ENCODE results near the gene GPR35.
"Not testable (repeated sequence)": the region's sequence is repeated elsewhere in the genome, so short reads cannot be mapped to it uniquely, and the experiment has no call there.

Gene GPR35

DNA sequence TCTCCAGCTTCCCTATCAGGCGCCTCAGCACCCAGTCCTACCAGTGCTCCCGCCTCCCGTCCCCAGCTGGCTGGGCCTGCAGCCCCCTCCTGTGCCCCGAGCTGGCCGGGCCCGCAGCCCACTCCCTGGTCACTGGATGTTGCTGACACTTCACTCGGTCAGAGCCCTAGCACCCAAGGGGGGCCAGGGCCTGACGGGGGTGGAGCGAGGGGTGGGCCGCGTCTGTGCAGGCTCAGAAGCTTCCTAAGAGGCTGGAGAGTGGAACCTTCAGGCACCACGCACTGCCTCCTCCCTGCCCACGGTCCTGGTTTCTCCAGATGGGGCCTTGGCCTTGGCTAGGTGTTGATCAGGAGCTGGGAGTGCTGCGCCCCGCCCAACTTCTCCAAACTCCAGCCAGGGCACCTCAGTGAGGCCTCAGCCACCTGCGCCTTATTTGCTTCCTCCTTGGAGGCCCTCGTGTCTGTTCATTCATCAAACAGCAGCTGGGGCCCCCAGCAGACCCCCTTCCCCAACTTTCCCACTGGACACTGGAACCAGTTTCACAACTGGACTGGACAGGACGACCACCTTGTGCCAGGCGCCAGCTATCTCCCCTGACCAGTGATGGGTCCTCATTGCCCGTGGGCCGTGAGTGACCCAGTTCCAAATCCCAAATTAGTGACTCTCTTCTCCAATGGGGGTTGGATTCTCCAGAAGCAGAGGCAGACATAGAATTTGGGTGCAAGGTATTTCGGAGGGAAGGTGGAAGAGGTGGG lies 22.0 kb upstream of the GPR35 start:
- no peak for DNase-seq

- DNase-seq: no peak
These were observed 21.4 kb upstream of the GPR35 start for GRCh38 chr2:240603846-240604245.

DNA sequence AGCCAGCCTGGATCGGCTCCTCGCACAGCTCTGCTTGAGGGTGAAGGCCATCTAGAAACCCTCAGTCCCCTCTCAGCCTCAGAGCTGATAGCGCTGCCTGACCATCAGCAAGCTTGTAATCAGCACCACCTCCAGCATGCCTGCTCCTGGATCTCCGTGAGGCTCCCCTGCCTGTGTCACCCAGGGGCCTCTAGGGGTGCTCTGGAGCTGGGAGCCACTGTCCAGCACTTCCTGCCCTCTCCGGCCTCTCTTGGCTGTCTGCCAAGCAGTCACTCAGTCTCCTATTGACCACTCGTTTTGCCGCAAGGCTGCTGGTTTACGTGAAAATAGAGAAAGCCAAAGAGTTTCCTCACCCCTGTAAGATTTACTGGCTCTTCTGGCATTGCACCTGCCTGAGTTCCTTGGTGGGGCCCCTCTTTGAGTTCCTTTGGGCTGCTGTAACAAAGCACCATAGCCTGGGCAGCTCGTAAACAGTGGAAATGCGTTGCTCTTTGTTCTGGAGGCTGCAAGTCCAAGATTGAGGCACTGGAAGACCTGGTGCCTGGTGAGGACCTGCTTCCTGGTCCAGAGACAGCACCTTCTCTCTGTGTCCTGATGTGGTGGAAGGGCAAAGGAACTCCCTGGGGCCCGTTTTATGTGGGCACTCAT lies 20.9 kb upstream of the GPR35 start:
- DNase-seq: no peak

DNA sequence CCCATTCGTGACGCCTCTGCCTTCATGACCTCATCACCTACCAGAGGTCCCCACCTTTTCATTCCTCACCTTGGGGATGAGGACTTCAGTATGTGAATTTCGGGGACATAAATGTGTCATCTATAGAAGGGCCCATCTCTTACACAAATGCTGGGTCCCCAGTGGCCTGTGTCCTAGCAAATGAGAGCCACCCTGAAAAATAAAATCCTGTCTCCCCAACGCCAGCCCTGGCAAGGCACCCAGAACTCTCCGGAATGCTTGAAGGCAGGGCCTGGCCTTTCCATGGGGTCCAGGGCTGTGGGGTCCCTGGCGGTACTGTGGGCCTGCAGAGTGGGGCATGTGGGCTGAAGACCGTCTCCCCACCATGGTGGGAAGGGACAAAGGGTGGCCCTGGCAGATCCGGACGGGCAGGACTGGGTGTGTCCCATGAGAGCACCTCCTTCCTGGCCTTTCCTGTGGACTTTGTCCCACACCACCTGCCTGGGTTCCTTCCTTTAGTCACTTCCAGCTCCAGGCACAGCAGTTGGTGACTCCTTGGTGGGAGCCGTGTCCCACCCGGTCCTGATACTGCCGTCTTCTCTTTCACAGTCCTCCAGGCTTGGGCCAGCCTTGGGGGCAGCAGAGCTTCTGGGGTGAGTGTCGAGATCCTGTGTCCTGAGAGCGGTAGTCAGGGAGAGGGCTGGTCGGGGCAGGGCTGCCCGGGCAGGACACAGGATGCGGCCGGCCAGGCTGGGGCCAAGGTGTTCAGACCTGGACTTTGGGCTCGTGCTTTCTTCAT lies 20.2 kb upstream of the GPR35 start:
- DNase-seq: no peak

DNA sequence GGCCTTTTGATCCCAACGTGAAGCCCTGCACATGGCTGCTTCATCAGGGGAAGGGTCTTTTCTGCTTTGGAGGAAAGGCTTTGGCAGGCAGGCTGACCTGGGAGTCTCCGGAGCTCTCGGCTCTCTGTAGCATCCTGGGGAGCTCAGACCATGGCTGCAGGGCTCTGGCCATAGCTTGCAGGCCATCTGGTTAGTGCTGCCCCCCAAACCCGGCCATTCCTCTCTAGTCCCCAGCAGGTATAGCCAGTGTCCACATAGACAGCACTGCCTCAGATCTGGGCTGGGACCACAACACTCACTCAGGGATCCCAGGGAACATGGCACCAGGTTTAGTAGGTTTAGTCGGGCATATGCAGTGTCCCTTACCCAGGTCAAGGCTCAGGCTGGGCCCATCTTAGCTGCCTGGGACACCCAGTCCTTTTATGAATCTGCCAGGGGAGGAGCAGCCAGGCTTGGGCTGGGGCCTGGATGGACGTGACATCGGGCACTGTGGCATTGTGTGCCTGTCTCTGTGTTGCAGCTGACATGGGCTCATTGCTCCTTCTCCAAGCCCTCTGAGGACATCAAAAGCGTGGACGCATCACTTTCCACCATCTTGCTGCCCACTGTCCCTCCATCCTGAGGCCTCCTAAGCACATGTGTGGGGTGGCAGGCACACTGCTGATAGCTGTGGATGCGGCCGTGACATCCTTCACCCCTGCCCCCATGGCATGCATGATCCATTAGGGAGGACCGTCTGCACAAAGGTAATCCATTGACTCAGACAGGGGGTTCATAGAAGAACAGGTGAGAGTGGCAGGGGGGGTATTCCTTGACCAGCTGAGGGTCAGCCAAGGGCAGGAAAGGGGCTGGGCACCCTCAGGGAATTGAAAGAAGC lies 19.2 kb upstream of the GPR35 start:
- DNase-seq: no peak

DNA sequence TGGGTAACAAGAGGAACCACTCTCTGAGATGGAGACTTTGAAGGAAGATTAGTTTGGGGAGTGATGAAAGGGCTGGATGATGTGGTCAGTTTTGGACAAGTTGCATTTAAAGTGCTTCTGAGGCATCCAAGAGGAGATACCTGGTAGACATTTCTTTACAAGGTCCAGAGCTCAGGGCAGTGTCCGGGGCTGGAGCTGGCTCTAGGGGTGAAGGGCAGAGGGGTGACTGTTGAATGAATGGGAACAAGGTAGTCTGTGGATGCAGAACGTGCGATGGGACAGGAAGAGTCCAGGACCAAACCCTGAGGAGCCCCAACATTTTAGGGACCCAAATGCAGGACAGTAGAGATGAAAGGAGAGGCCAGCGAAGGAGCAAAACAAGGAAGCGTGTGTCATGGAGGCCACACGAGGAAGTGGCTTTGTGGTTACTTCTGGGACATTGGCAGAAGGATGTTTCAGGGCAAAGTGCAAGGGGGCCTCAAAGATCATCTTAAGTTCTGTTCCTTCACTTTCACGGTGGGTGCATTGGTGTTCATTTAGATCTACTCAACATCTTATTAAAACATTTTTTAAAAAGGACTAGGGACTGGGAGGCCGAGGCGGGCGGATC lies 13.6 kb upstream of the GPR35 start:
- DNase-seq: peak; percentile 48

DNA sequence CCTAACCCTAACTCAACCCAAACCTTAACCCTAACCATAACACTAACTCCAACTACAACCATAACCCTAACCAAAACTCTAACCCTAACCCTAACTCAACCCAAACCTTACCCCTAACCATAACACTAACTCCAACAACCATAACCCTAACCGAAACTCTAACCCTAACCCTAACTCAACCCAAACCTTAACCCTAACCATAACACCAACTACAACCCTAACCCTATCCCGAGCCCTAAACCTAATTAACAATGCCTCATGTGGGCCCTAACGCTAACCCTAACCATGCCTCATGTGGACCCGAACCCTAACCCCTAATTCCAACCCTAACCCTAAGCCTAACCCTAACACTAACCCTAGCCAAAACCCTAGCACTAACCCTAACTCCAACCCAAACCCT lies 11.5 kb upstream of the GPR35 start:
- DNase-seq: no peak

- no peak for DNase-seq
These were observed 10.9 kb upstream of the GPR35 start for GRCh38 chr2:240614391-240614790.

DNA sequence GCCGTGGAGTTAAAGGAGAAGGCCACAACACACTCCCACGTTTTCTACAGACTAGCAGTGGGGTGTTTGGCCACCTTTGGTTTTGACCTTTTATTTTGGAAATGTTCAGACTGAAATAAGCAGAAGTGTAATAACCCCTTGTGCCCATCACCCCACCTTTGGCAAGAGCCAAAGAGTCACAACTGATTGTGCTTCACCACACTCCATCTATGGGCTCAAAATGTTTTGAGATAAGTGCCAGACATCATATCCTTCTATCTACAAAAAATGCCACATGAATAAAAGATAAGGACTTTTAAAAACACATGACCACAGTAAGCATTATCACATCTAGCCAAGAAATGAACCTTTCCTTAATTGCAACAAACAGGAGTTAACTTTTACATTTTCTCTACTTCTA lies 9.9 kb upstream of the GPR35 start:
- no peak for DNase-seq

DNA sequence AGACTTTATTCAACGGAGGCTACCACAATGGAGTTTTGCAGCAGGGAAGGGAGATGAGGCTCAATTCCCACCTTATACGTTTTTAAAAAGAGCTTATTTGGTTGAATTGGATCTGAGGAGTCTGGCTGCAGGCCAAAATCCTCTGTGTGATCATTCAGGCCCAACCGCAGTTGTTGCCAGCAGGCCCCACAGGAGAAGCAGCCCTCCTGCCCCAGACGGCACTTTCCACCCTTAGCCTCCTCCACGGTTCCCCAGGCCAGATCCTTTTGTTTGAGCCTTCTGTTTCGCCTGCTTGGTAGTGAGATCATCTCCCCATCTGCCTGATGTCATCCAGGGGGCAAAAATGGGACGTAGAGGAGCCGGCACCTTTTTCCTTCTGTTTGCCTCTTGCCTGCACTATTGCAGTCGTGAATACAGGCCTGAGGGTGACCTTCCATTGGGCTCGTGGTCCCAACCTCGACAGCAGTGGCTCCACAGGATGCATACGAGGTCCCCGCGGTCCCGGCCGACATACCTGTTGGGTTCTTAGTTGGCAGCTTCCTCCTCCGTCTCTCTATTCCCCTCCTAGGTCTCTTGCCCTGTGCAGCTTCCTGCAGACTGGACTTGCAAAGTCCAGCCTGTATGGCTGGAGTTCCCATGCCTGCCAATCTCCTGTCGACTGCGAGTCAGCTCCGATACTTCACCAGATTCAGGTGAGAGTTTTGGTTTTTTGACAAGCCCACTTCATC lies 9.3 kb upstream of the GPR35 start:
- DNase-seq: no peak

DNA sequence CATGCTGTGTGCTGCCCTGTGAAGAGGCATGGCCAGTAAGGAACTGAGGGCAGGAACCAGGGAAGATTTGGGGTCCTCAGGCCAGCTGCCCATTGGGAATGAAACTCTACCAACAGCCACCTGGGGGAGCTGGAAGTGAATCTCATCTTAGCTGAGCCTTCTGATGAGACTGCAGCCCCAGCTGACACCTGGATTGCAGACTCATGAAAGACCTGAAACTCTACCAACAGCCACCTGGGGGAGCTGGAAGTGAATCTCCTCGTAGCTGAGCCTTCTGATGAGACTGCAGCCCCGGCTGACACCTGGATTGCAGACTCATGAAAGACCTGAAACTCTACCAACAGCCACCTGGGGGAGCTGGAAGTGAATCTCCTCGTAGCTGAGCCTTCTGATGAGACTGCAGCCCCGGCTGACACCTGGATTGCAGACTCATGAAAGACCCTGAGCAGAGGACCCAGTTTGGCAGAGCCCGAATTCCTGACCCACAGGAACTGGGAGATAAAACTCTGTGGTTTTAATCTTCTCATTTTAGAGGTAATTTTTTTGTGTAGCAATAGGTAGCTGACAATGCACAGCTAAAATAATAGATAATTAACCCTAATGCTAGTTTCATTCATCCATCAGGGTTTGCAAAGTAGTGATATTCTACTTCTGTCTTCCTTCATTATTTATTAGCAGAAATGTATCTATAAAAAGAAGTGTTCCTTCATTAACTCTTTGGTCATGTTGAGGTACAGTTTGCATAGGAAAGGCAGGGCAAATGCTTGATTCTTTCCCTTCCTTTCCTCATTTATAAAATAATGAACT lies 8.2 kb upstream of the GPR35 start:
- DNase-seq: not testable (repeated sequence)

GRCh38 chr2:240618776-240619175 lies 6.5 kb upstream of the GPR35 start:
- no peak for DNase-seq

- no peak for DNase-seq
These were observed 5.7 kb upstream of the GPR35 start for GRCh38 chr2:240619506-240620148.

DNA sequence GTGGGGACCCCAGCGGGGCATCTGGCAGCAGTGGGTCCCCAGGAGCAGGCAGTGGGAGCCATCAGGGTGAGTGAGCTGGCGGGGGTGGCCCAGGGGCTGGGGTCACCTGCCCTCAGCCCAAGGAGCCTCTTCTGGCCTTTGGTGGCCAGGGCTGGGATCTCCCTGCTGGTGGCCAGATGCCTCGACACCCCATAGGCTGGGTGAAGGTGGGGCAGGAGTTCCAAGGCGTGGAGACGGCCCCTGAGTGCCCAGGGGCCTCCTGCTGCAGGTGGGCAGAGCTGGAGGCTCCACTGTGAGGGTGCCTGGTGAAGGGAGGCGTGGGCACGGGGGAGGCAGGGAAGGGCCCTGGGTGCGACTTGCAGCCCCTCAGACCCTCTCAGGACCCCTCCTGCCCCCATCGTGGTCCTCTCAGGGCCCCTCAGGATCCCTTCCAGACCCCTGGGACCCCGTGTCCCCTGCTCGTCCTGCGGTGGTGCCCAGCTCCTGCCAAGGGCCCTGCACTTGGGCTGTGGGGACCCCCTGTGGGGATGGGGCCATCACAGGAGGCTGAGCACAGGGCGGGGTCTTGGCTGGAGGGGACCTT lies 5.0 kb upstream of the GPR35 start:
- DNase-seq: no peak

DNA sequence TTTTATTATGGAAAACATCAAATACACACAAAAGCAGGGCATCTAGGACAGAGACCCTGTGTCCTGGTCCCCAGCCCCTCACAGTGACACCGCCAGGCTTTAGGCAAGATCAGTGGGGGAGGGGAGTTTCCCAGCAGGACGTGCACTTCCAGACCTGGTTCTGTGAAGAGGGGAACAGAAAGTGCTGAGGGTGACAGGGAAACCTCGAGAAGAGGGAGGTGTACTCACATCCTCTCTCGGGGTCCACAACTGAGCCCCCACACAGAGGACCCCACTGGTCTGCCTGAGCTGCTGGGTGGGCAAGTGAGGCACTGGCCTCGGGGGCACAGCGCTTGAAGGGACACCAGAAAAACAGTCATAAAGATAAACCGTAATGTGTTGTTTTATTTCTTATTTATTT lies 4.4 kb upstream of the GPR35 start:
- no peak for DNase-seq

GRCh38 chr2:240622060-240622411 lies 3.2 kb upstream of the GPR35 start:
- no peak for DNase-seq

DNA sequence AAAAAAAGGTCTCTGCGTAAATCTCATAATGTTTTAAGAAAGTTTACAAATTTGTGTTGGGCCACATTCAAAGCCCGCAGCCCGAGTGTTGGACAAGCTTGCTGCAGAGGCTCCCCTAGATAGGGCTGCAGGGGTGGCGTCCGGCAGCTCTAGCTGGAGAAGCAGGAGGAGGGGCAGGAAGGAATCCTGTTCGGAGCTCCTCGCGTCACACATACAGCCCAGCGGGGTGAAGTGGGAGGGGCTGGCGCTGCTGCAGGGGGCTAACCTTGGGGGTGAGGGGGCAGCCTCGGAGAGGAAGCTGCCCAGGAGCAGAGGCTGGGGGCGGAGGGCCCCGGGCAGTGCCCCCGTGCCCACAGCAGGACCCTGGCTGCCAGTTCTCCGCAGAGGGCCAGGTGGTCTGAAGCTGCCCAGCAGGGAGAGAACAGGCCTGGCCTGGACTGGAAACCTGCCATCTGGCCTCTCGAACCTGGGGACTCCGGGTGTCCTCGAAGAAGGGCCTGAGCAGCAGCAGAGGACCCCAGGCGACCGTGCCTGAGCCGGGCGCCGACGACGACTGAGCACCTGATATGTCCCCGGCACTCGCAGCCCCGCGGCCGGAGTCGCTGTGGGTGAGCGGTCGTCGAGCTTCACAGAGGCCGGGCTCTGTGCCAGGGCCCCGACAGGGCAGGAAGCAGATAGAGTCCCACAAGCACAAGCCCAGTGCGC lies 2.6 kb upstream of the GPR35 start:
- DNase-seq: peak; percentile 28

- DNase-seq: no peak
These were observed 1.7 kb upstream of the GPR35 start for GRCh38 chr2:240623531-240624010.
